ENCODE measurements around the gene PML.

PML gene

GRCh38 chr15:73994413-73994883, at the start of gene PML:
Gene PML, plus strand, starts transcription at chr15:73994716. Its CDS starts 97 bp downstream, at chr15:73994813.
- peak within 1 kb of the TSS; percentile 89 for H3K27ac ChIP-seq
- TF ChIP-seq CTCF (conservative IDR thresholded peaks at IDR 0.05): no peak

- no peak overlapping the region for H3K27ac ChIP-seq
- TF ChIP-seq CTCF (conservative IDR thresholded peaks at IDR 0.05): no peak
Observed at GRCh38 chr15:73945130-73945508, 49.4 kb upstream of the PML start.

GRCh38 chr15:73946046-73946721, 48.3 kb upstream of the PML start:
- TF ChIP-seq CTCF (conservative IDR thresholded peaks at IDR 0.05): no peak
- no peak overlapping the region for H3K27ac ChIP-seq

GRCh38 chr15:73946795-73947370, 47.6 kb upstream of the PML start:
- TF ChIP-seq CTCF (conservative IDR thresholded peaks at IDR 0.05): no peak

GRCh38 chr15:73947651-73948050, 46.9 kb upstream of the PML start:
- no peak for TF ChIP-seq CTCF (conservative IDR thresholded peaks at IDR 0.05)

More at GRCh38 chr15:73946795-73947370, 47.6 kb upstream of the PML start:
- H3K27ac ChIP-seq: no peak overlapping the region

GRCh38 chr15:73948396-73948795, 46.1 kb upstream of the PML start:
- no peak overlapping the region for H3K27ac ChIP-seq
- no peak for TF ChIP-seq CTCF (conservative IDR thresholded peaks at IDR 0.05)

More at GRCh38 chr15:73947651-73948050, 46.9 kb upstream of the PML start:
- H3K27ac ChIP-seq: no peak overlapping the region

- H3K27ac ChIP-seq: no peak overlapping the region
- no peak for TF ChIP-seq CTCF (conservative IDR thresholded peaks at IDR 0.05)
Observed at GRCh38 chr15:73948982-73949381, 45.5 kb upstream of the PML start.

Data from VCaP (cell line).